ENCODE measurements around the gene TLE5. TPM values are rescaled to one million over a fixed set of nuclear protein-coding genes. Genes with fewer than 3 reads are reported as not detected.

TLE5 gene
- total RNA-seq, 4 donors from 2014 or later, result 449 to 1,111 (median 479) TPM

GRCh38 chr19:3102239-3103140 lies 40.2 kb upstream of the TLE5 start:
- TF ChIP-seq EP300 (IDR thresholded peaks at IDR 0.05) (no peak), POLR2A (IDR thresholded peaks at IDR 0.05) (no peak), CTCF (IDR thresholded peaks at IDR 0.05) (no peak)
- Histone ChIP-seq H3K4me3 (no peak overlapping the region), H3K36me3 (no peaks in the 10 kb centered on the region), H3K9me3 (no peaks in the 10 kb centered on the region), H3K27ac (no peak overlapping the region), H3K4me1 (peaks cover 0 to 98% (median 49%) of the 10 kb centered on the region in 4 donors), H3K27me3 (no peaks in the 10 kb centered on the region)
- WGBS, 2 donors, result 83 to 89% methylated on average over 24 to 33 of the region's 34 CpGs
- no peak for DNase-seq (ENCODE audit: low spot score in 2 of 2)

GRCh38 chr19:3100747-3101730 lies 38.7 kb upstream of the TLE5 start:
- 63 to 75% methylated on average over 16 to 25 of the region's 34 CpGs for WGBS, 2 donors

GRCh38 chr19:3100331-3100730 lies 38.0 kb upstream of the TLE5 start:
- DNase-seq (ENCODE audit: low spot score in 2 of 2), result no peak
- no peak overlapping the region for H3K4me3 ChIP-seq
- H3K27ac ChIP-seq, result peak overlapping the region in 2 of 4 donors; percentile 87 to 88
- no peaks in the 10 kb centered on the region for H3K9me3 ChIP-seq
- no peaks in the 10 kb centered on the region for H3K27me3 ChIP-seq
- no peaks in the 10 kb centered on the region for H3K36me3 ChIP-seq
- TF ChIP-seq POLR2A (IDR thresholded peaks at IDR 0.05), result no peak
- no peak for TF ChIP-seq CTCF (IDR thresholded peaks at IDR 0.05)
- no peak for TF ChIP-seq EP300 (IDR thresholded peaks at IDR 0.05)
- 67 to 77% methylated on average over 1 to 14 of the region's 14 CpGs for WGBS, 2 donors
- H3K4me1 ChIP-seq, result peaks cover 0 to 99% (median 65%) of the 10 kb centered on the region in 4 donors

More at GRCh38 chr19:3100747-3101730, 38.7 kb upstream of the TLE5 start:
- peaks cover 0 to 99% (median 58%) of the 10 kb centered on the region in 4 donors for H3K4me1 ChIP-seq
- H3K9me3 ChIP-seq, result no peaks in the 10 kb centered on the region
- H3K4me3 ChIP-seq, result no peak overlapping the region
- H3K27me3 ChIP-seq, result no peaks in the 10 kb centered on the region
- peak overlapping the region in 1 of 4 donors; percentile 39 for H3K27ac ChIP-seq
- TF ChIP-seq POLR2A (IDR thresholded peaks at IDR 0.05) (no peak), CTCF (IDR thresholded peaks at IDR 0.05) (no peak), EP300 (IDR thresholded peaks at IDR 0.05) (no peak)
- no peak for DNase-seq (ENCODE audit: low spot score in 2 of 2)
- no peaks in the 10 kb centered on the region for H3K36me3 ChIP-seq

GRCh38 chr19:3099347-3100145 lies 37.3 kb upstream of the TLE5 start:
- Histone ChIP-seq H3K9me3 (no peaks in the 10 kb centered on the region), H3K4me3 (peak overlapping the region in 3 of 4 donors; percentile 88 to 99 (median 94)), H3K36me3 (no peaks in the 10 kb centered on the region), H3K27me3 (no peaks in the 10 kb centered on the region), H3K27ac (peak overlapping the region; percentile 24 to 88 (median 87)), H3K4me1 (peaks cover 0 to 96% (median 68%) of the 10 kb centered on the region in 4 donors)
- no peak for DNase-seq (ENCODE audit: low spot score in 2 of 2)
- TF ChIP-seq CTCF (IDR thresholded peaks at IDR 0.05), result no peak
- TF ChIP-seq POLR2A (IDR thresholded peaks at IDR 0.05), result no peak
- TF ChIP-seq EP300 (IDR thresholded peaks at IDR 0.05), result no peak
- WGBS, 2 donors, result 87 to 91% methylated on average over 16 to 24 of the region's 29 CpGs

All from tibial nerve (tissue), 4 donors.